ENCODE measurements around the gene SUPT16H. TPM values are rescaled to one million over a fixed set of nuclear protein-coding genes. Genes with fewer than 3 reads are reported as not detected.

SUPT16H gene
- total RNA-seq, 4 donors from 2014 or later: 47.5 to 69.0 (median 60.7) TPM

DNA sequence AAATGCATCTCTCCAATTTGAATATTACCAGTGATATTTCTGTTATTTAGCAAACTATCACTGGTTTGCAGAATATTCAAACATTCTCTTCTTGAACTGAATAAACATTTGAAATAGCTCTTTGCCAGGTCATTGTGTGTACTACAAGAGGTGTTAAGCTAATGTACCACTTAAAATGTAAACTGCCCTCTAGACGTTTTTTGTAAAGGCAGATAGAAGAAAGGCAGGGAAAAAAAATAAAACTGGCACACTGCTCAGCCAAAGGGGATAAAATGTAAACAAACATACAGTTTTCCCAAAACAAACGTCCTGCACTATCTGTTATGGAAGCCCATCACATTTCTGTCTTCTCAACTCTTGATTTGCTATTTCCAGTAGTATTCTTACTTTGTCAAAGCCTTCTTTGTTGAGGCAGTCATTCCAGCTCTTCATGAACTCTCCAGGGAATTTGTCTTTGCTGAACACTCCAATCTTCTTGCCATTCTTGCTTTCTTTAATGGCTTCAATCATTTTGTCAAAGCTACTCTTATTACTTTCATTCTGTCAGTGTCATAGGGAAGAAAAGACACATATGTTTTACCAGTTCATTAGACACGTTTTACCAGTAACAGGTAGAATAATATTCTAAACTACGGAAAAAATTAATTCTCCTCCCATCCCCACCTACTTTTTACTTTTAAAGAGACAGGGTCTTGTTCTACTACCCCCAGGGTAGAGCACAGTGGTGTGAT is 13.7 kb downstream of the SUPT16H start:
- H3K27ac ChIP-seq: no peak overlapping the region
- H3K27me3 ChIP-seq: no peaks in the 10 kb centered on the region
- 39 to 42% methylated on average over 4 of the region's 4 CpGs for WGBS, 2 donors
- DNase-seq (ENCODE audit: low spot score in 2 of 2): no peak
- H3K4me1 ChIP-seq: no peaks in the 10 kb centered on the region
- H3K36me3 ChIP-seq: peaks cover 0 to 81% (median 0%) of the 10 kb centered on the region in 3 donors
- H3K4me3 ChIP-seq: no peak overlapping the region
- H3K9me3 ChIP-seq: no peaks in the 10 kb centered on the region
- no peak for TF ChIP-seq EP300 (IDR thresholded peaks at IDR 0.05)
- TF ChIP-seq, protein P1, sequence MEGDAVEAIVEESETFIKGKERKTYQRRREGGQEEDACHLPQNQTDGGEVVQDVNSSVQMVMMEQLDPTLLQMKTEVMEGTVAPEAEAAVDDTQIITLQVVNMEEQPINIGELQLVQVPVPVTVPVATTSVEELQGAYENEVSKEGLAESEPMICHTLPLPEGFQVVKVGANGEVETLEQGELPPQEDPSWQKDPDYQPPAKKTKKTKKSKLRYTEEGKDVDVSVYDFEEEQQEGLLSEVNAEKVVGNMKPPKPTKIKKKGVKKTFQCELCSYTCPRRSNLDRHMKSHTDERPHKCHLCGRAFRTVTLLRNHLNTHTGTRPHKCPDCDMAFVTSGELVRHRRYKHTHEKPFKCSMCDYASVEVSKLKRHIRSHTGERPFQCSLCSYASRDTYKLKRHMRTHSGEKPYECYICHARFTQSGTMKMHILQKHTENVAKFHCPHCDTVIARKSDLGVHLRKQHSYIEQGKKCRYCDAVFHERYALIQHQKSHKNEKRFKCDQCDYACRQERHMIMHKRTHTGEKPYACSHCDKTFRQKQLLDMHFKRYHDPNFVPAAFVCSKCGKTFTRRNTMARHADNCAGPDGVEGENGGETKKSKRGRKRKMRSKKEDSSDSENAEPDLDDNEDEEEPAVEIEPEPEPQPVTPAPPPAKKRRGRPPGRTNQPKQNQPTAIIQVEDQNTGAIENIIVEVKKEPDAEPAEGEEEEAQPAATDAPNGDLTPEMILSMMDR (IDR thresholded peaks at IDR 0.05): no peak
- TF ChIP-seq POLR2A (IDR thresholded peaks at IDR 0.05): no peak

DNA sequence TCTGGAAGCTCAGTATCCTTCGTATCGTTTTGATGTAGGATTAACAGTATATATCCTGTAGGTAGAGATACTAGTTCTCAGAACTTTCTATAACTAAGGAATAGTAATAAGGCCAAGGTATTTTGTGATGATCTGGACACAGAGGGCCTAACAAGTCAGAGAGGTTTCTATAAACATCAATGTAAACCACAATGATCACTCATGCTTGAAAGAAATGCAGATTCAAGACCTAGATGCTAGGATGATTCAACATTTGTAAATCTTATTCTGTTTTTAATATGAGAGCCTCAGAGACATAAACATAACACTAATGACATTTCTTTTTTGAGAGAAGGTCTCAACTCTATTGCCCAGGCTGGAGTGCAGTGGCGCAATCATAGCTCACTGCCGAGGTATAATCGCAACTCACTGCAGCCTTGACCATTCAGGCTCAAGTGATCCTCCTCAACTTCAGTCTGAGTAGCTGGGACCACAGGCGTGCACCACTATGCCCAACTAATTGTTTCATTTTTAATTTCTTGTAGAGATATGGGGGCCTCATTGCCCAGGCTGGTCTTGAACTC is 16.2 kb downstream of the SUPT16H start:
- H3K4me1 ChIP-seq: no peaks in the 10 kb centered on the region
- WGBS, 2 donors: 95 to 98% methylated on average over 6 of the region's 6 CpGs

DNA sequence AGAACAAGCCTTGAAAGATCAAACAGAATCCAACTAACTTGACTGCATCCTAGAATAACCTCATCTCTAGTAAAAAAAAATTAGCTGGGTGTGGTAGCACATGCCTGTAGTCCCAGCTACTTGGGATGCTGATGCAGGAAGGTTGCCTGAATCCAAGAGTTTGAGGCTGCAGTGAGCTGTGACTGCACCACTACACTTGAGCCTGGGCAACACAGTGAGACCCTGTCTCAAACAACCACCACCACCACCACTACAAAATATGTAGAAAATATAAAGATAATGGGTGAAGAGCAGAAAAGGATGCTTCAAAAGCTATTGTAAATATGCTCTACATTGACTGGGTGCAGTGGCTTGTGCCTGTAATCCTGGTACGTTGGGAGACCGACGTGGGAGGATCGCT is 27.3 kb downstream of the SUPT16H start:
- no peaks in the 10 kb centered on the region for H3K9me3 ChIP-seq
- H3K36me3 ChIP-seq: peaks cover 5 to 100% (median 21%) of the 10 kb centered on the region in 3 donors
- no peaks in the 10 kb centered on the region for H3K27me3 ChIP-seq
- 97 to 98% methylated on average over 4 of the region's 4 CpGs for WGBS, 2 donors
- no peak overlapping the region for H3K27ac ChIP-seq
- TF ChIP-seq EP300 (IDR thresholded peaks at IDR 0.05): no peak
- TF ChIP-seq, protein P1 (IDR thresholded peaks at IDR 0.05): no peak
- DNase-seq (ENCODE audit: low spot score in 2 of 2): no peak
- no peak overlapping the region for H3K4me3 ChIP-seq
- H3K4me1 ChIP-seq: no peaks in the 10 kb centered on the region

More for the DNA sequence above, 16.2 kb downstream of the SUPT16H start:
- H3K27me3 ChIP-seq: no peaks in the 10 kb centered on the region
- no peak overlapping the region for H3K27ac ChIP-seq
- no peak for DNase-seq (ENCODE audit: low spot score in 2 of 2)
- H3K36me3 ChIP-seq: peaks cover 0 to 99% (median 14%) of the 10 kb centered on the region in 3 donors
- TF ChIP-seq EP300 (IDR thresholded peaks at IDR 0.05): no peak
- H3K9me3 ChIP-seq: no peaks in the 10 kb centered on the region
- no peak overlapping the region for H3K4me3 ChIP-seq

DNA sequence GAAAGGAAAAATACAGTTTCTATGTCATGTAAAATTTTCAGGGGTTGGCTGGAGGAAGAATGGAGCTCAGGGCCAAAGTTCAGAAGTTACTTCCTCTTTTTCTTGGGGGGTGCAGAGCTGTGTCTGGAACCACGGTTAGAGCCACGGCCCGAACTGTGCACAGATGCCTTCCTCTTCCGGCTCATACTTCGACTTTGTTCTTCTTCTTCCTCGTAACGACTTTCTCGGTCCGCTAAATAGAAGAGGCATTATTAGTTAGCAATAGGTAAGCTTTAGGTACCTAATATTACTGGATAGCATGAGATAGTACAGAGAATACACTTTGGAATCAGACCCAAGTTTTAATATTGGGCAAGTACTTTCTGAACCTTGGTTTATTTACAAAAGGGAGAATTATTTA is 31.2 kb downstream of the SUPT16H start:
- Histone ChIP-seq H3K4me3 (no peak overlapping the region), H3K4me1 (no peaks in the 10 kb centered on the region), H3K36me3 (peaks cover 5 to 72% (median 6%) of the 10 kb centered on the region in 3 donors), H3K9me3 (no peaks in the 10 kb centered on the region), H3K27ac (no peak overlapping the region), H3K27me3 (no peaks in the 10 kb centered on the region)
- no peak for DNase-seq (ENCODE audit: low spot score in 2 of 2)
- TF ChIP-seq POLR2A (IDR thresholded peaks at IDR 0.05) (no peak), EP300 (IDR thresholded peaks at IDR 0.05) (no peak)
- TF ChIP-seq, protein P1 (IDR thresholded peaks at IDR 0.05): no peak
- WGBS, 2 donors: 85 to 86% methylated on average over 9 of the region's 9 CpGs

DNA sequence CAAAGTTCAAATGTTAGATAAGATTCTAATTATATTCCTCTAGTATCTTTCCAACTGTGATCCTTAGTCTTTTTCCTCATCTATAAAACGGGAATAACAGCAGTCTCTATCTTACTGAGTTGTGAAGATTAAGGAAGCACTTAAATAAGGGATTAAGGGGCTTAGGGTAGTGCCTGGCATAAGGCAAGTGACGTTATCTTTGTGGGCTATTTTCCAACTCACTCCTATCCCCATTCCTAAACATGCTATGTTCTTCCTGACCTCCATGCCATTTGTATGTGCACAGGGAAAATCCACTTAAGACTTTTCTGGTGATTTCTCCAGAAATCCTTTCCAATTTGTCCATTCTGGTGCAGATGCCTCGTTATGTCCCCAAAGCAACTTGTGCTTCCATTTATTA is 33.3 kb downstream of the SUPT16H start:
- H3K9me3 ChIP-seq: no peaks in the 10 kb centered on the region
- no peak overlapping the region for H3K4me3 ChIP-seq
- TF ChIP-seq EP300 (IDR thresholded peaks at IDR 0.05): no peak
- TF ChIP-seq POLR2A (IDR thresholded peaks at IDR 0.05): no peak
- TF ChIP-seq, protein P1 (IDR thresholded peaks at IDR 0.05): no peak
- no peak overlapping the region for H3K27ac ChIP-seq
- WGBS, 2 donors: 40 to 72% methylated on average over 2 to 3 of the region's 3 CpGs
- no peaks in the 10 kb centered on the region for H3K4me1 ChIP-seq
- H3K36me3 ChIP-seq: peaks cover 5 to 52% (median 6%) of the 10 kb centered on the region in 3 donors
- no peak for DNase-seq (ENCODE audit: low spot score in 2 of 2)
- H3K27me3 ChIP-seq: no peaks in the 10 kb centered on the region
